Stomach (tissue), 9 donors: ENCODE measurements around the gene ITIH6. TPM values are rescaled to one million over a fixed set of nuclear protein-coding genes. Genes with fewer than 3 reads are reported as not detected.
A peak's percentile ranks its signal among the peaks of the same experiment; 100 is the strongest.
"Not testable (repeated sequence)": the region's sequence is repeated elsewhere in the genome, so short reads cannot be mapped to it uniquely, and the experiment has no call there.

Experiments used
- DNase-seq, 2 donors: peaks; one replicate each; pipeline versions ENCODE4 v3.0.0 to v3.0.0-alpha.2; 2013 to 2019
- H3K27ac ChIP-seq, 5 donors: fragments of 200-600 bp in 4 of 5; sonication (generic) in 4 of 5; one replicate each; pipeline ENCODE4 v1.5.1; 2013 to 2019; ENCODE audit warnings: mild to moderate bottlenecking in 1 of 5, moderate library complexity in 1 of 5
- H3K27me3 ChIP-seq, 3 donors: fragments of 200-600 bp; sonication (generic); one replicate each; pipeline ENCODE4 v1.5.1; 2017 to 2019; ENCODE audit warnings: mixed run types in 1 of 3
- H3K36me3 ChIP-seq, 4 donors: fragments of 200-600 bp; sonication (generic); 1 replicate in 3 of 4; 2 replicates in 1 of 4; pipeline ENCODE4 v1.5.1; 2016 to 2019
- H3K4me1 ChIP-seq, 4 donors: fragments of 200-600 bp; sonication (generic); one replicate each; pipeline ENCODE4 v1.5.1; 2016 to 2019
- H3K4me3 ChIP-seq, 4 donors: fragments of 200-600 bp; sonication (generic) in 3 of 4; one replicate each; pipeline ENCODE4 v1.5.1; 2016 to 2019; ENCODE audit warnings: mild to moderate bottlenecking in 1 of 4
- H3K9me3 ChIP-seq, 4 donors: fragments of 200-600 bp; sonication (generic); one replicate each; pipeline ENCODE4 v1.5.1; 2016 to 2019
- CTCF ChIP-seq, 7 experiments: fragments of 450-650 bp in 4 of 7; fragments of 200-600 bp in 3 of 7; sonication (generic) in 3 of 7; IDR thresholded peaks; one replicate each; pipeline ENCODE4 v1.5.1; 2016 to 2019; ENCODE audit warnings: antibody characterized with exemption in 7 of 7, control low read depth in 2 of 7, mild to moderate bottlenecking in 1 of 7
- EP300 ChIP-seq: sonication (generic); formaldehyde crosslinking; IDR thresholded peaks from one replicate; pipeline ENCODE4 v1.6.1; 2017; ENCODE audit warnings: antibody characterized with exemption
- POLR2A ChIP-seq, 4 donors: fragments of 450-650 bp; IDR thresholded peaks; one replicate each; pipeline ENCODE4 v1.6.1; 2016; ENCODE audit warnings: antibody characterized with exemption in 4 of 4, control low read depth in 2 of 4, mild to moderate bottlenecking in 1 of 4, moderate library complexity in 1 of 4
- POLR2AphosphoS5 ChIP-seq, 3 donors: sonication (generic); formaldehyde crosslinking; IDR thresholded peaks; one replicate each; pipeline ENCODE4 v1.6.1; 2016; ENCODE audit warnings: antibody characterized with exemption in 3 of 3
- WGBS, 5 donors: extraction: QIAGEN DNeasy Blood & Tissue Kit in 3 of 5; methylation state at CpG; one replicate each; pipeline versions ENCODE4 v1.1.5 to v1.1.7; 2013 to 2018; 5-methylcytosine and 5-hydroxymethylcytosine counted together
- intact Hi-C: fragments of 100-400 bp; cut with DNase I; formaldehyde crosslinking; loops from one replicate; pipeline ENCODE4 v1.15.1; 2023; ENCODE audit warnings: low total_unique reads
- polyA plus RNA-seq, 3 donors: library from polyadenylated mRNA; stranded (reverse); fragments of 200-250 nt; gene quantifications; one replicate each; pipeline ENCODE4 v1.2.3, GENCODE V29; 2013
- total RNA-seq, 5 donors: library from RNA; depleted of rRNA; stranded (reverse); fragments of >200 nt; gene quantifications; one replicate each; pipeline versions ENCODE4 v1.1.0 to v1.2.3, GENCODE V29; 2014 to 2016
- donor health status: healthy with polysubstance abuse.
- donor health status: Bipolar disorder and iron deficiency.
- donor health status: healthy.

The ITIH6 gene
- total and polyA plus RNA-seq, 8 donors: not detected

DNA sequence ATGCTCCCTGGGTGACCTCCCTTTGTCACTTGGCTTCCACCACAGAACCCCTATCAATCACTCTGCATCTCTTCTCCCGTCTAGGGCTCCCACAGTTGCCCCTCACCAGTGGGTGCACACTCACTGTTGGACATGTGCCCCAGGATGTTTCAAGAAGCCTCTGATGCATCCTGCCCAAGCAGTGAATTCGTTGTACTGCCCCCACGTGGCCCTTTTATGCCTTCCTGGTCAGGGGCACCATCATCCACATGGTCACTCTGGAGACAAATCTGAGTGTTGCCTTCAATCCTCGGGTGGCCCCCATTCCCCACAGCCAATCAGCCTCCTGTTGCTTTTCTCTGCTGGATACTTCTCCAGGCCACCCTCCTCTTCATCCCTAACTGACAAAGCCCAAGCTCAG is 12.2 kb downstream of the ITIH6 start:
- intact Hi-C loops: no loop called here
- no peaks in the 10 kb centered on the region for H3K9me3 ChIP-seq
- WGBS, 5 donors: 27 to 43% (median 37%) methylated on average over 3 to 4 of the region's 4 CpGs

DNA sequence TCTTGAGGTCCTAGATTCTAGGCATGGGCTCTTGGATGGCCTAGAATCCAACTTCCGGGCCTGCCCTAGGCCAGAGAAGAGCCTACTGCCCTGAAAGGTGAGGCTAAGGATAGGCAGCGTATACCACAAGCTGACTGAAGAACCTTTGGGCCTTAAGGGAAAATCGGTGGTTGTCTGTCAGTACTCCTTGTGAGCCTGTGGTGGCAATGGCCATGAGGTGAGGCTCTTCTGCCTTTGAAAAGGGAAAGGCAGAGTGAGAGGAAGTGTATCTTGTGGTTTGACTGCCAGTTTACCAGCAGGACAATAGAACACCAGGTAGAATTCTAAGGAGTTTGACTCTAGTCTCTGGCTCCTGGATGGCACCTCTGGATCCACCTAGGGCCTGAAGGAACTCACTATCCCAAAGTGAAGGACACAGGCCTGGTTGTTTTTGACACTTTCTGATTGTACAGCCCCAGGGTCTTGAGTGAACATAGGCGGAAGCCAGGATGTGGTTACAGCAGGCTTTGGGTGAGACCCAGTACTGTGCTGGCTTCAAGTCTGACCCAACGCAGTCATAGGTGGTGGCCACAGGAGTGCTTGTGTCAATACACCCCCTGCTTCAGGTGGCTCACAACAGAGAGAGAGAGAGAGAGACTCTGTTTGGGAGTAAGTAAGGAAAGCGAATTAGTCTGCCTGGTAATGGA is 20.9 kb downstream of the ITIH6 start:
- Histone ChIP-seq H3K4me1 (no peaks in the 10 kb centered on the region), H3K9me3 (no peaks in the 10 kb centered on the region), H3K4me3 (no peak overlapping the region), H3K27ac (no peak overlapping the region), H3K36me3 (no peaks in the 10 kb centered on the region), H3K27me3 (peaks cover 0 to 4% (median 0%) of the 10 kb centered on the region in 3 donors)
- intact Hi-C loops: no loop called here
- TF ChIP-seq POLR2A (IDR thresholded peaks at IDR 0.05) (no peak), POLR2AphosphoS5 (IDR thresholded peaks at IDR 0.05) (no peak), CTCF (IDR thresholded peaks at IDR 0.05) (no peak), EP300 (no peak)
- 67 to 94% (median 78%) methylated on average over 5 to 6 of the region's 6 CpGs for WGBS, 5 donors
- DNase-seq: no peak

More for the DNA sequence above, 12.2 kb downstream of the ITIH6 start:
- no peak for TF ChIP-seq CTCF (IDR thresholded peaks at IDR 0.05)
- TF ChIP-seq POLR2AphosphoS5 (IDR thresholded peaks at IDR 0.05): no peak
- TF ChIP-seq POLR2A (IDR thresholded peaks at IDR 0.05): no peak
- TF ChIP-seq EP300: no peak
- no peak for DNase-seq
- no peaks in the 10 kb centered on the region for H3K4me1 ChIP-seq
- H3K27ac ChIP-seq: no peak overlapping the region
- no peaks in the 10 kb centered on the region for H3K36me3 ChIP-seq
- no peaks in the 10 kb centered on the region for H3K27me3 ChIP-seq
- no peak overlapping the region for H3K4me3 ChIP-seq

DNA sequence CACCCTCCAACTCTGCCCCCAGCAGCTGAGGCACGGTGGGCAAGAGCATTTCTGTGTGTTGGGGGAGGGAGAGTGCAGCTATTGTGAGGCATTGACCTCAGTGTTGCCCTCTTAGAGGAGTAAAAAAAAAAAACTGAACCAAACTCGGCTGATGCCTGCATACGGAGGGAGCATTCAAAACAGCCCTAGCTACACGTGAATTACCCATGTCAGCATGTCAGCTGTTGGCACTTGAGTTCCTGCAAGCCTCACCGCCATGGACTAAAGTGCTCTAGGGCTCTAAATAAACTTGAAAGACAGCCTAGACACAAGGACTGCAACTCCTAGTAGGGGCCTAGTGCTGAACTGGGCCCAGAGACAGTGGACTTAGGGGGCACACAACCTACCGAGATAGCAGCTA is 22.0 kb downstream of the ITIH6 start:
- WGBS, 5 donors: 68 to 85% (median 73%) methylated on average over 6 of the region's 6 CpGs
- peaks cover 0 to 4% (median 0%) of the 10 kb centered on the region in 3 donors for H3K27me3 ChIP-seq
- H3K9me3 ChIP-seq: no peaks in the 10 kb centered on the region
- intact Hi-C loops: no loop called here
- H3K36me3 ChIP-seq: no peaks in the 10 kb centered on the region
- no peaks in the 10 kb centered on the region for H3K4me1 ChIP-seq
- no peak overlapping the region for H3K27ac ChIP-seq
- no peak for TF ChIP-seq CTCF (IDR thresholded peaks at IDR 0.05)
- TF ChIP-seq POLR2A (IDR thresholded peaks at IDR 0.05): no peak
- TF ChIP-seq POLR2AphosphoS5 (IDR thresholded peaks at IDR 0.05): no peak
- TF ChIP-seq EP300: no peak
- no peak overlapping the region for H3K4me3 ChIP-seq
- no peak for DNase-seq

- H3K36me3 ChIP-seq, H3K27me3 ChIP-seq, H3K4me1 ChIP-seq, H3K27ac ChIP-seq, H3K9me3 ChIP-seq, H3K4me3 ChIP-seq, intact Hi-C loops: not testable (repeated sequence)
- 10 to 59% (median 19%) methylated on average over 1 of the region's 2 CpGs for WGBS, 5 donors
- DNase-seq: peak in 1 of 2 donors; percentile 75
Measured at GRCh38 chrX:54774391-54775094, 23.5 kb downstream of the ITIH6 start.
